Measurements from ENCODE around the gene ZBTB47.

Gene ZBTB47

DNA sequence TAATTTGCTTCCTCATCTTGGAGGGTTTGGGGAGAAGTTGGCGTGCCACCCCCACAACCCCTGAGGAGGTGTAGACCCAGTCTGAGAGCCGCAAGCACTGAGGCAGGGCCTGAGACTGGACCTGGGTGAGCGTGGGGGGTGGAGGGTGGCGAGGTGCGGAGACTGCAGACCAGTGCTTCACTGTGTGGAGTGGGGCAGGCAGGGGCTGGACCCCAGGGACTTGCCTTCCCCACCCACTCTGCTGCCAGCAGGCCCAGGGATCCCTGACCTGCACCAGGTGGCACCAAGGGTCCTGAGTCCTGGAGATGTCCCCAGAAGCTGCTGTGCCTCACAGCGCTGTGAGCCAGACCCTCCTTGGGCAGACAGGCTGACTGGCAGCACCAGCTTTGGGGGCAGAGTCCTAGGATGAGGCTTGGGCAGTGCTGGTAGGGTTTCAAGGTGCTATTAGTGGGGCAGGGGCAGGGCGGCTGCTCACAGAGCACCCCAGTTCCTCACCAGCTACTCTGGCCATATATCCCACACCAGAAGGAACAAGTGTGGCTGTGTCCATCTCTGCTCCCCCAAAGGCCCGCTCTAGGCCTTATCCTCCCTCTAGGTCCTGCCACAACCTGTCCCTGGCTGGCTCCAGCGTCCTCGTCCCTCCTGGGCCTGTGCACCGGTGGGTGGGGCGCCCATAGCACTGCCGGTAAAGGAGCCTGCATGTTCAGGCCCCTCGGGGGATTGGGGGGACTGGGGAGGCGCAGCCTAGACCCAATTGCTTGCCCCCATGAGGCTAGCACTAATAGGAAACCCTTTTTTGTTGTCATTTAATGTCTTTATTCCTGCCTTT is 11.8 kb downstream of the ZBTB47 start:
- DNase-seq (ENCODE audit: low read depth in 4 of 4, low spot score in 1 of 4): no peak

DNA sequence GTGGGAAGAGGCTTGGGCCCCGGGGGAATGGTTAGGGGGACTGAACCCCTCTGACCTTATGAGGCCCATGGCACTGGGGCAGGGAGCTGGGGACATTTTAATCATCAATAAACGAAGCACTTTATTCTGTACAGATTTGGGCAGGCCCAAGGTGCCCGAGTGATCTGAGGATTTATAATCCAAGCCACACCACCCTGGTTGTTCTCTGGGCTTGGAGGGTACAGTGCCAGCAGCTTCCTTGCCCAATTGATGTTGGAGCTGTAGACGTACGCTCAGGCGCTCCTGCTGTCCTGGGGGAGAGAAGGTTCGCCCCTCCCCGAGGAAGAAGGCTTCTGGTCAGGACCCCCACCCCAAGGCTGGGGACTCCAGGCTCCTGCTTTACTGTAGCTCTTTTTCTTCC is 12.5 kb downstream of the ZBTB47 start:
- DNase-seq (ENCODE audit: low read depth in 4 of 4, low spot score in 1 of 4): no peak

DNA sequence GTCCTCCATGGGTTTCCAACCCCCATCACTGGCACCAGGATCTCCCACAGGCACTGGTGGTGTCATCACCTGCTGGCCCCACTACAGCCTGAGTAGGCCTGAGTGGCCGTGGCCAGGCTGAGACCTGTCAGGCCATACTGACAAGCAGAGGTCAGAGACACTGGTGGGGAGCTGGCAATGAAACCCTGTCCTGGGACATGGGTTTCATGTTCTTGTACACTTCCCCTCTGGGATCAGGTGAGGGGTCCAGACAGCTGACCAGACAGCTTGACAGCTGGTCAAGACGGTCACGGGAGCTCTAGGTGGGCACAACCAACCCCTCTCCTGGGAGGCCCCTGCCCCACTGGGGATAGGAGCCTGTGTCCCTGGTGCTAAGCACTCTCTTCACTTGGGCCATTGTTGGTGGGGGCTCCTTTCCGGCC is 13.1 kb downstream of the ZBTB47 start:
- no peak for DNase-seq (ENCODE audit: low read depth in 4 of 4, low spot score in 1 of 4)

DNA sequence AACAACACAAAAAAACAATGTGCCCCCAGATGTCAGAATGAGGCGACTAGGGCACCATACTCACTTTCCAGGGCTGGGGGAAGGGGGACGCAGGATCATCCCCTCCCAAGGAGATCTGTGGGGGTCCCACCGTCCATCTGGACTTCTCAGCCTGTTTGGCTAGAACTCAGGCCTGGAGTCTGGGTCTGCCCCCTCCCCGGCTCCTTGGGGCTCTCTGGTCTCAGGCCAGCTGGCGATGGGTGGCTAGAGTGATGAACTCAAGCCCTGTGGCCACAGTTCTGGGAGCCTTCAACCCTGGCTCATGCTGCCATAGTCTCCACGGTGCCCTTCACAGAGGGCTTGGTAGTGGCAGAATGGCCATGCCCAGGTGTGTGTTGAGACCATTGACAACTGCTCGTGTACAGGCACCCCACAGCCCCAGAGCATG is 13.6 kb downstream of the ZBTB47 start:
- no peak for DNase-seq (ENCODE audit: low read depth in 4 of 4, low spot score in 1 of 4)

DNA sequence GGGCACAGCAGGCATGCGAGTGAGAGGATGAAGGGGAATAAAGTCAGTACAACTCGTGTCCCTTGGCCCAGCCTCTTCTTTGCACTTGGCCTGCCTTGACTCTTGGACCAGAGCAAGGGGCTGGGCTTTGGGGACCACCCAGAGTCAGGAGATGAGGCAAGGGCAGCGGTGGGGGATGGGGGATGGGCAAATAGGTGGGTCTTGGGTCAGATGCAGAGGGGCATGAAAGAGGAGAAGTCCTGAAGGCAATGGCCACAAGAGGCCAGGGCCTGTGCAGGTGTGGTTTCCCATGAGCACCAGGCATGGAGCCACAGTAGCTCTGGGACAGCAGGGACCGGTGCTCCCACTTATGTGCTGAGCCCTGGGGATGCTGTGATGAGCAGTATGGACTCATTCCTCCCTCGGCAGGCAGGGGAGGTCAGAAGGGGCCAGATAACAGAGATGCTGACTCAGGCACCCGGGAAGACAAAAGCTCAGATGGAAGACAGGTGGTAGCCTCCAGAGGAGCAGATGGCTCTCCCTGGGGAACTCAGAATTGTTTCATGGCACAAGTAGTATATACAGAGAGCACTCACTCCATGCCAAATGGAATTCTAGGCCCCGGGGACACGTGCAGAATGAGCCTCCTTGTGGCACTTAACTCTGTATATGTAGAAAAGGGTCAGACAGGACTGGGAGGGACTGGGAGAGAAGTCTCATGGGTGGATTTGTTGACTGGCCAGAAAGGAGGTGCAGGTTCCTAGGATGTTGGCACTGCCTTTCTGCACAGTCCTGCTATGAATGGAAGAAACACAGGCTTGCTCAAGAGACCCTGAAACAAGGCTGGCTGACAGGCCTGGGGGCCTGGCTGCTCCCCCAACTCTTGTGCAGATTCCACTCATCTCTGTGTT is 14.3 kb downstream of the ZBTB47 start:
- no peak for DNase-seq (ENCODE audit: low read depth in 4 of 4, low spot score in 1 of 4)

DNA sequence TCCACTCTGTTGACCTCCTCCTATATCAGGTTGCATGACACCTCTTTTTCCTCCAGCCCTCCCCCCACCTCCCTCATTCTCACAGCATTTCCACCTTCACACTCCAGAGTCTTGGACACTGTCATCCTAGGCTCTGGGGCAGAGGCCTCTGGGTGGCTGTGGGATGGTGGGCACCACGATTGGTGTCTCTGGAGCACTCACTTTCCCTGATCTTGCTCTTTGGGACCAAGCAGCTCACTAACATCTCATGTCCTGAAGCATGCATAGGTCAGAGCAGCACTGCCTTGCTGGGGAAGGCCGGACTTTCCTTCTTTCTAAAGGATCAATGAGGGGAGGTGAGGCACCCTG is 14.9 kb downstream of the ZBTB47 start:
- DNase-seq (ENCODE audit: low read depth in 4 of 4, low spot score in 1 of 4): no peak

DNA sequence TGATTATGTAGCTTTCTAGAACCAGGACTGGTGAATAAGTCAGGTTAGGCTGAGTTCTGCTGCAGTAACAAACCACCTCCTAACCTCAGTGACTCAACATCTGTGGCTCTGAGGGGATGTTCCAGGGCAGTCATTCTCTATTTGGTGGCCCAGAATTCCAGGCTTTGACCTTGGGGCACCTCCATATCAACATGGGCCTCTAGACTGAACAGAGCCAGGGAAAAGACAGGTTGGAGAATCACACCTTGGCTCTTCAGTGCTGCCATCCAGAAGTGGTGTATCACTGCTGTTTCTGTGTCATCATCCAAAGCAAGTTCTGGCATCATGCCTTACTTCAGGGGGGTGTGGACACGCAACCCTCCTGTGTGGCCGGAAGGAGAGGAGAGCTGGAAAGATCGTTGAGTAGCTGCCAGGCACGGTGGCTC is 15.3 kb downstream of the ZBTB47 start:
- DNase-seq (ENCODE audit: low read depth in 4 of 4, low spot score in 1 of 4): no peak

DNA sequence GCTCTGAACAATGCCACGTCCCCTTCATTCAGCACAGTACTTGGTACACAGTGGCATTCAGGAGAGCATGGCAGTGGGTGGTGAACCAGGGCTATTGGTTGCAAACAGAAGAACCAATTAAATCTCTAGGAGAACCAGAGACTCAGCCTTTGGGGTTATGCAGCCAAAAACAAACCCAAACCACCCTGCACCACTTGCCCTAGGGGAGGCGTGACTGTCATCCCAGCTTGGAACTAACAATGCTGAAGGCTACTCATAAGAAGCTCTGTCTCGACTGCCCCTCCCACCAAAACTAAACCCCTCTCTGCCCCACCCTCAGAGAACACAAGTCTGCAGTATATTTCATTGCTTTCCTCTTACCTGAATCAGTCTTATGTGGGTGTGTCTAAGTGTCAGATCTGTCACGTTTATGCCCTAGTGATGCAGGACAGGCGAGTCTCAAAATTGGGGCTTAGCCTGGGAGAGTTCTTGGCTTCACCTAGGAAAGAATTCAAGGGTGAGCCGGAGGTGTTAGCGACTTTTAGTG is 16.6 kb downstream of the ZBTB47 start:
- DNase-seq (ENCODE audit: low read depth in 4 of 4, low spot score in 1 of 4): no peak

DNA sequence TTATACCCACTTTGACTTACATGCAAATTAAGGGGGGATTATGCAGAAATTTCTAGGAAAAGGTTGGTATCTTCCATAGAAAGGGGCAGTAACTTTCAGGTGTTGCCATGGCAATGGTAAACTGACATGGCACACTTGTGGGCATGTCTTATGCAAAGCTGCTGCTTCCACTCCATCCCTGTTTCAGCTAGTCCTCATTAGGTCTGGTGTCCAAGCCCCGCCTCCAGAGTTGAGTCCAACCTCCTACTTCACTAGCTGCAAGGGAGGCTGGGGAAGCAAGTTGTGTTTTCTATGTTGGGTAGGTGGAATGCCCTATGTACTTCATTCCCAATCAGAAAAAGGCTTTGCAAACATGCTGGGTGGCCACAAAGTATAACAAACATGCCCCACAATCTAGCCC is 17.2 kb downstream of the ZBTB47 start:
- no peak for DNase-seq (ENCODE audit: low read depth in 4 of 4, low spot score in 1 of 4)

DNA sequence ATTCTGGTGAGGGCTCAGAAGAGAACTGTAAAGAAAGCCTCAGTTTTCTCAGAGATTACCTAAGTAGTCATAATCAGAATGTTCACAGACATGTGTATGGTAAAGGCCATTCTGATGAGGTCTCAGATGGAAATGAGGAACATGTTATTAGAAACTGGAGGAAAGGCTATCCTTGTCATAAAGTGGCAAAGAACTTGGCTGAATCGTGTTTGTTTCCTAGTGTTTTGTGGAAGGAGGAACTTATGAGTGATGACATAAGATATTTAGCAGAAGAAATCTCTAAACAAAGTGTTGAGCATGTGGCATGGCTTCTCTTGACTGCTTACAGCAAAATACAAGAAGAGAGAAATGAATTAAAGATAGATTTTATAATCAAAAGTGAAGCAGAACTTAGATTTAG is 19.0 kb downstream of the ZBTB47 start:
- no peak for DNase-seq (ENCODE audit: low read depth in 4 of 4, low spot score in 1 of 4)

DNA sequence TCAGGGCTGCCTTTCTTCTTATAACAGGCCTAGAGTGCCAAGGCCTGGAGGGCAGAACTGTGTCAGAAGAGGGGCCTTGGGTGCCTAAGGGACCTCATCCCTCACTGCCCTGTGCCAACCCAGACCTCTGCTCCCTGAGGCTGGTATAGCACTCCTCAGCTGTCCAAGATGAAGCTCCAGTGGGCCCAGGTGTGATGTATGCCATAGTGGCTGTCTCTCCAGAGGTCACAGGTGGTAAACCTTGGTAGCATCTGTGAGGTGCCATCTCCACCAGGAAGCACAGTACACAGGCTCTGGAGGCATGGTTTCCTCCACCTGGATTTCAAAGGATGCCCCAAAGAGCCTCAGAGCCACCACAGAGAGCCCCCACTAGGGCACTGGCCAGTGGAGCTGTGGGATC is 19.6 kb downstream of the ZBTB47 start:
- DNase-seq (ENCODE audit: low read depth in 4 of 4, low spot score in 1 of 4): no peak

DNA sequence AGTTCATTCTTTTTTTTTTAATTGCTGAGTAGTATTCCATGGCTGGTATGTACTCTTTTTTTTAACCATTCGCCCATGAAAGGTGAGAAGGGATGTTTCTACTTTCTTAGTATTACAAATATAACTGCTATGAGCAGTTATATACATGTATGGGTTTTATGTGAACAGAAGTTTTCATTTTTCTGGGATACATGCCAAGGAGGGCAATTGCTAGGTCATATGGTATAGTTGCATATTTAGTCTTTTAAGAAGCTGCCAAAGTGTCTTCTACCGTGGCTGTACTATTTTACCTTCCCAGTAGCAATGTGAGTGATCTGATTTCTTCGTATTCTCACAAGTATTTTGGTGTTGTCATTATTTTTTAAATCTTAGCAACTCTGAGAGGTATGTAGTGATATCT is 20.6 kb downstream of the ZBTB47 start:
- no peak for DNase-seq (ENCODE audit: low read depth in 4 of 4, low spot score in 1 of 4)

DNA sequence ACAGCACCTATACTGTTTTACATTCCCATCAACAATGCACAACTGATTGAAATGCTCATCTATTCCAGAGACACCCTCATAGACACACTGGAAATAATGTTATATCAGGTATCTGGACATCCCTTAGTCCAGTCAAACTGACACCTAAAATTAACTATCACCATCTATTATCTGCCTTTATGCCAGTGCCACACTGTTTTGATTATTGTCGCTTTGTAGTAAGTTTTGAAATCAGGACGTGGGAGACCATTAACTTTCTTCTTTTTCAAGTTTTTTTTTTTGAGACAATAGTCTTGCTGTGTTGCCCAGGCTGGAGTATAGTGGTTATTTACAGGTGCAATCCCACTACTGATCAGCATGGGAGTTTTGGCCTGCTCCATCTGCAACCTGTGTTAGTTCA is 22.4 kb downstream of the ZBTB47 start:
- no peak for DNase-seq (ENCODE audit: low read depth in 4 of 4, low spot score in 1 of 4)

DNA sequence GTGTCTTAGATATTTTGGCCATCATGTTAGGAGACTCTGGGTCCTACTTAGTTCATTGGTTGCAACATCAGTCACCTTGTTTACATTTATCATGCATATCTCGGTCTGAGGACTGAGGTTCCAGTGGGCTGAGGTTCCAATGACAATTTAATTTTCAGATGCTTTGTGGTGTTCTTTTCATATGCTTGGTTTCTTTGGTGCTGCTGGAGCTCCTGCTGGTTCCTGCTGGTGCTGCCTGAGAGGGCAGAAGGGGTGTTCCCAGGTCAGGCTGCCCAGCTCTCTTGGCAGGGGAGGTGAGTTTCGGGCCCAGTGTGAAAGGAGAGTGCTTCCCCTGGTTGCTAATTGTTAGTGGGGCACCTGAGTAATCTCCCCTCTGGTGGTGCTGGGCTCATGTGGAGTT is 24.9 kb downstream of the ZBTB47 start:
- DNase-seq (ENCODE audit: low read depth in 4 of 4, low spot score in 1 of 4): no peak

DNA sequence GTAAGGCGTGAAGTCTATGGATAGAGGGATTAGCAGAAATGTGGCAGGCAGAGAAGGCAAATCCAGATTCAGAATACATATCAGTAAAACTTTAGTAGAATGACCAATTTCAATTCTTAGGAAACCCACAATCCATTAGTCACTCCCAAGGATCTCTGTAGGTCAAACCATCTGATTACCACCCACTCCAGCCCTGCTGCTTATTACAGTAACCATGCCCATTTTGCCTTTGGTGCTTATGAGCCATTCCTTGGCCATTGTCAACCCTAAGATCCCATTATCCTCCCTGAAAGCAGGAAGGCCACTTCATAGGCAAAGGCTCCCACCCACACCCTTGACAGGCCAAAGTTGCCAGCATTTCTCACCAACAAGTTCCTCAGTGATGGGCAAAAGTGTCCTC is 26.8 kb downstream of the ZBTB47 start:
- DNase-seq (ENCODE audit: low read depth in 4 of 4, low spot score in 1 of 4): no peak

DNA sequence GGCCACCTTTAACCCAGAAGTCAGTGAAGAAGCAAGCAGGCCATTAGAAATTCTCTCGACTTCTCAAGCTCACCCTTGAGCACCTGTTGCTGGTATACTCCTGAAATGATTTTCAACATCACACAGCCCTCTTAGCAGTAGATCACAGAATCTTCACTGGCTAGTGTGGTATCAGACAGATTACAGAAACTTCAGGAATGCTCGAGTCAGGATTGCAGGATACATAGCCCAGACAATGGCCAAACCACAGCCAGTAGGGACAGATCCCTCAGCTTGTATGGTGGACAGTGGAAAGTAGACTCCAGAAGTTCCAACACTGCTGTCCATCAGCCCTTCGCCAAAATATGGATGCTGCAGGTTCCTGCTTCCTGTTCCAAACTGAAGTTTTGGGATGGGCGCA is 27.3 kb downstream of the ZBTB47 start:
- no peak for DNase-seq (ENCODE audit: low read depth in 4 of 4, low spot score in 1 of 4)

DNA sequence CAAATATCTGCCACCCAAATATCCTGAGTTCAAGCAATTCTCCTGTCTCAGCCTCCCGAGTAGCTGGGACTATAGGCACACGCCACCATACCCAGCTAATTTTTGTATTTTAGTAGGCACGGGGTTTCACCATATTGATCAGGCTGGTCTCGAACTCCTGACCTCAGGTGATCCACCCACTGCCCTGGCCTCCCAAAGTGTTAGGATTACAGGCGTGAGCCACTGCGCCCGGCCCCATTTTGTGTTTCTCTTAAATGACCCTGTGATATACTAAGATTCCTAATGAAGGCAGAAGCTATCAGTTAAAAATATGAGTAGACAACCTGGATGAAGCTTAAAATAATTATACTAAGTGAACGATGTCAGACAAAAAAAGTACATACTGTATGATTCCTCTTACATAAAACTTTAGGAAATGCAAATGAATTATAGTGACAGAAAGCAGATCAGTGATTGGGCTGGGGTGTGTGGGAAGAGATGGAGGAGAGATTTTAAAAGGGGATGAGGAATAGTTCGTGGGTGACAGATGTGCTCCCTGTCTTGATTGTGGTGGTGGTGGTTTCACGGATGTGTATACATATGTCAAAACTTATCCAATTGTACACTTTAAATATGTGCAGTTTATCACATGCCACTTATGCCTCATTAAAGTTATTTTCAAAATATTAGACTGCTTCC is 28.0 kb downstream of the ZBTB47 start:
- DNase-seq (ENCODE audit: low read depth in 4 of 4, low spot score in 1 of 4): no peak

DNA sequence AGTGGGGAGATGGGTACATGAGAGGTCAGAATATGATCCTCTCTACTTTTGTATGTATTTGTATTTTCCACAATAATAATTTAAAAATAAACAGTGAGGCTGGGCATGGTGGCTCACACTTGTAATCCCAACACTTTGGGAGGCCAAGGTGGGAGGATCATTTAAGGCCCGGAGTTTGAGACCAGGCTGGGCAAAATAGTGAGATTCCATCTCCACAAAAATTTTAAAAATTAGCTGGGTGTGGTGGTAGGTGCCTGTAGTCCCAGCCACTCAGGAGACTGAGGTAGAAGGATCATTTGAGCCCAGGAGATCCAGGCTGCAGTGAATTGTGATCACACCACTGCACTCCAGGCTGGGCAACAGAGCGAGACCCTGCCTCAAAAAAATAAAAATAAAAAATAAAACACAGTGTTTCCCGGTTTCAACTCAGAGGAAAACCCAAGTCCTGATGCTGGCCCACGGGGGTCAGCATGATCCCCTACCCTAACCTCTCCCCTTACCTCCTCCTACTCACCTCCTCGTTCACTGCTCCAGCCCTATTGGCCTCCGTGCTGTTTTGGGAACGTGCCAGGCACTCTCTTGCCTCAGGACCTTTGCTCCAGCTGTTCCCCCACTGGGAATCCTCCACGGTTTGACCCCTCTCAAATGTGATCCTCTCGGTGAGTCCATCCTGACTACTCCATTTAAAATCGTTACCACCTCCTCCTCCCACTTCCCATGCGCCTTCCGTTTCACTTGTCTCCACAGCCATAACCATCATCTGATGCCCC is 29.0 kb downstream of the ZBTB47 start:
- DNase-seq (ENCODE audit: low read depth in 4 of 4, low spot score in 1 of 4): no peak

DNA sequence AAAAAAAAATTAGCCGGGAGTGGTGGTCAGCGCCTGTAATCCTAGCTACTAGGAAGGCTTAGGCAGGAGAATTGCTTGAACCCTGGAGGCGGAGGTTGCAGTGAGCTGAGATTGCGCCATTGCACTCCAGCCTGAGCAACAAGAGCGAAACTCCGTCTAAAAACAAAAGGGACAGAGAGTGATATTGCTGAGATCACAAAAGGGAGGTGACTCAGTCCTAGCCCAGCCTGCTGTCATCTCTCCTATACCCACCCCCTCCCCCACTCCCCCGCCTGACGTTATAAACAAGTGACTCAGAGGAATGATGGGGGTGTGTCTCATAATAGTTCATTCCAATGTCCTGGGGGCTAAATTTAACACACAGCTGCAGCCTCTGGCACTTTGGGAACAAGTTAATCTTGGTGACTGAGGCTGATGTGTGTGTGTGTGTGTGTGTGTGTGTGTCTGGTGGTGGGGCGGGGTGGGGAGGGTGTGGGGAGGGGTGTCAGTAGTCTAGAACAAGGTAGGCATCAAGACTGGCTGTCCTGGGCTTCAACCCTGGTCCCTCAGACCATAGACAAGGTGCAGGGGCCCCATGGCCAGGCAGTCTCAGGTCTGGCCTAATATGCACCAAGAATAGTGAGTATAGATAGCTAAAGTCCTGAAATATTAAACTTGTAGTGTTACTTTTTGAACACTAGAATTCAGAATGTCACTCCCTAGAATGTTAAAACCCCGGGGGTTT is 30.5 kb downstream of the ZBTB47 start:
- peak; percentile 16 to 61 (median 26) for DNase-seq (ENCODE audit: low read depth in 4 of 4, low spot score in 1 of 4)

All from stimulated activated CD4-positive, alpha-beta T cell treated with anti-CD3 and anti-CD28 coated beads, Interleukin-1b, Interleukin-23, amount 100 ng/mL, for 24 hours (primary cell).